ENCODE data around the gene HBQ1.
"Not testable (repeated sequence)": the region's sequence is repeated elsewhere in the genome, so short reads cannot be mapped to it uniquely, and the experiment has no call there.

HBQ1 gene

GRCh38 chr16:200388-200787, 20.1 kb downstream of the HBQ1 start:
- no peak overlapping the region for H3K27ac ChIP-seq (ENCODE audit: low read depth, low read length)
- H3K4me1 ChIP-seq (ENCODE audit: control insufficient read depth in 5 of 5, insufficient read depth in 5 of 5, low read length in 5 of 5), result peaks cover 0 to 2% (median 0%) of the 10 kb centered on the region in 5 donors
- H3K9ac ChIP-seq (ENCODE audit: low read length in 5 of 5), result no peak overlapping the region
- no peaks in the 10 kb centered on the region for H3K9me3 ChIP-seq (ENCODE audit: control insufficient read depth in 5 of 5, low read length in 5 of 5)
- H3K36me3 ChIP-seq (ENCODE audit: control insufficient read depth in 5 of 5, insufficient read depth in 5 of 5, low read length in 5 of 5), result peaks cover 17 to 86% (median 63%) of the 10 kb centered on the region in 5 donors
- H3K4me3 ChIP-seq (ENCODE audit: low read depth in 1 of 5, low read length in 5 of 5), result no peak overlapping the region
- H3K27me3 ChIP-seq (ENCODE audit: control insufficient read depth in 5 of 5, insufficient read depth in 4 of 5, low read length in 5 of 5), result no peaks in the 10 kb centered on the region

GRCh38 chr16:203246-203645, 23.0 kb downstream of the HBQ1 start:
- Histone ChIP-seq H3K27ac (ENCODE audit: low read depth, low read length) (no peak overlapping the region), H3K27me3 (ENCODE audit: control insufficient read depth in 5 of 5, insufficient read depth in 4 of 5, low read length in 5 of 5) (no peaks in the 10 kb centered on the region), H3K9ac (ENCODE audit: low read length in 5 of 5) (no peak overlapping the region), H3K4me3 (ENCODE audit: low read depth in 1 of 5, low read length in 5 of 5) (no peak overlapping the region), H3K9me3 (ENCODE audit: control insufficient read depth in 5 of 5, low read length in 5 of 5) (no peaks in the 10 kb centered on the region), H3K4me1 (ENCODE audit: control insufficient read depth in 5 of 5, insufficient read depth in 5 of 5, low read length in 5 of 5) (no peaks in the 10 kb centered on the region), H3K36me3 (ENCODE audit: control insufficient read depth in 5 of 5, insufficient read depth in 5 of 5, low read length in 5 of 5) (peaks cover 29 to 85% (median 66%) of the 10 kb centered on the region in 5 donors)

- H3K36me3 ChIP-seq (ENCODE audit: control insufficient read depth in 5 of 5, insufficient read depth in 5 of 5, low read length in 5 of 5), result peaks cover 32 to 85% (median 63%) of the 10 kb centered on the region in 5 donors
- H3K9me3 ChIP-seq (ENCODE audit: control insufficient read depth in 5 of 5, low read length in 5 of 5); H3K4me1 ChIP-seq (ENCODE audit: control insufficient read depth in 5 of 5, insufficient read depth in 5 of 5, low read length in 5 of 5); H3K27ac ChIP-seq (ENCODE audit: low read depth, low read length); H3K9ac ChIP-seq (ENCODE audit: low read length in 5 of 5); H3K27me3 ChIP-seq (ENCODE audit: control insufficient read depth in 5 of 5, insufficient read depth in 4 of 5, low read length in 5 of 5); H3K4me3 ChIP-seq (ENCODE audit: low read depth in 1 of 5, low read length in 5 of 5): not testable (repeated sequence)
Observed at GRCh38 chr16:204046-204445, 23.8 kb downstream of the HBQ1 start.

DNA sequence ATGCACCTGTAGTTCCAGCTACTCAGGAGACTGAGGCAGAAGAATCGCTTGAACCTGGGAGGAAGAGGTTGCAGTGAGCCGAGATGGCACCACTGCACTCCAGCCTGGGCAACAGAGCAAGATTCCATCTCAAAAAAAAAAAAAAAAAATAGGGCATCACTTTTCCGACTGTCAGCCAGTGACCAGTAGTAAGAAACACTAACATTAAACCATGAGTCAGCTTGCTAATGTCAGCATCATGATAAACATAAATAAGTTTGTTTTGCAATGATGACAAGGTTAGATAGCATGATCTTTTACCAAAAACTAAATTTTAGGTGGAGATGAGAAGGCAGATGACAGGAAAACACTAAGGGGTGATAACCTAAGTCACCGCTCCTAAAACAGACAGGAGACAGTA, 29.1 kb downstream of the HBQ1 start:
- not testable (repeated sequence) for H3K9me3 ChIP-seq (ENCODE audit: control insufficient read depth in 5 of 5, low read length in 5 of 5); H3K27me3 ChIP-seq (ENCODE audit: control insufficient read depth in 5 of 5, insufficient read depth in 4 of 5, low read length in 5 of 5); H3K27ac ChIP-seq (ENCODE audit: low read depth, low read length); H3K4me3 ChIP-seq (ENCODE audit: low read depth in 1 of 5, low read length in 5 of 5); H3K9ac ChIP-seq (ENCODE audit: low read length in 5 of 5)
- Histone ChIP-seq H3K36me3 (ENCODE audit: control insufficient read depth in 5 of 5, insufficient read depth in 5 of 5, low read length in 5 of 5) (peaks cover 33 to 97% (median 60%) of the 10 kb centered on the region in 5 donors), H3K4me1 (ENCODE audit: control insufficient read depth in 5 of 5, insufficient read depth in 5 of 5, low read length in 5 of 5) (peaks cover 0 to 16% (median 4%) of the 10 kb centered on the region in 5 donors)

GRCh38 chr16:211631-212180, 31.4 kb downstream of the HBQ1 start:
- not testable (repeated sequence) for H3K27me3 ChIP-seq (ENCODE audit: control insufficient read depth in 5 of 5, insufficient read depth in 4 of 5, low read length in 5 of 5); H3K4me3 ChIP-seq (ENCODE audit: low read depth in 1 of 5, low read length in 5 of 5); H3K9me3 ChIP-seq (ENCODE audit: control insufficient read depth in 5 of 5, low read length in 5 of 5); H3K27ac ChIP-seq (ENCODE audit: low read depth, low read length)
- peaks cover 15 to 96% (median 54%) of the 10 kb centered on the region in 5 donors for H3K36me3 ChIP-seq (ENCODE audit: control insufficient read depth in 5 of 5, insufficient read depth in 5 of 5, low read length in 5 of 5)
- peaks cover 0 to 16% (median 4%) of the 10 kb centered on the region in 5 donors for H3K4me1 ChIP-seq (ENCODE audit: control insufficient read depth in 5 of 5, insufficient read depth in 5 of 5, low read length in 5 of 5)
- peak overlapping the region in 1 of 5 donors; percentile 25 for H3K9ac ChIP-seq (ENCODE audit: low read length in 5 of 5)

- H3K36me3 ChIP-seq (ENCODE audit: control insufficient read depth in 5 of 5, insufficient read depth in 5 of 5, low read length in 5 of 5), result peaks cover 14 to 93% (median 48%) of the 10 kb centered on the region in 5 donors
- no peaks in the 10 kb centered on the region for H3K9me3 ChIP-seq (ENCODE audit: control insufficient read depth in 5 of 5, low read length in 5 of 5)
- H3K4me1 ChIP-seq (ENCODE audit: control insufficient read depth in 5 of 5, insufficient read depth in 5 of 5, low read length in 5 of 5), result peaks cover 0 to 16% (median 4%) of the 10 kb centered on the region in 5 donors
- H3K27ac ChIP-seq (ENCODE audit: low read depth, low read length), result no peak overlapping the region
- H3K27me3 ChIP-seq (ENCODE audit: control insufficient read depth in 5 of 5, insufficient read depth in 4 of 5, low read length in 5 of 5), result no peaks in the 10 kb centered on the region
- no peak overlapping the region for H3K4me3 ChIP-seq (ENCODE audit: low read depth in 1 of 5, low read length in 5 of 5)
- peak overlapping the region in 1 of 5 donors; percentile 58 for H3K9ac ChIP-seq (ENCODE audit: low read length in 5 of 5)
Observed at GRCh38 chr16:212999-213398, 32.7 kb downstream of the HBQ1 start.

DNA sequence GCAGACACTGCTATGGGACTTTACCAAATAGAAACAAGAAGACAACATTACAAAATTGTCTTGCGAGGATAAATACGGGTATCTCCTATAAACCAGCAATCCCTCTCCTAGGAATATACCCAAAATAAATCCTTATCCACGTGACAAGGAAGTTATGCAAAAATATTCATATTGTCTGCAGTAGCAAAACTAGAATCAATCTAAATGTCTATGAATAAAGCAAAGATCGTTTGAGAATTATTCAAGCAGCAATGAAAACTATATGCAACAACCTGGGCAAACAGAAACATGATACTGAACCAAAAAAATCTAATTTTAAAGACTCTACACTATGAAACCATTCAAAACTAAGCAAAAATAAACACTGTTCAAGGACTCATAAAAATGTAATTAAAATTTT, 39.8 kb downstream of the HBQ1 start:
- Histone ChIP-seq H3K4me1 (ENCODE audit: control insufficient read depth in 5 of 5, insufficient read depth in 5 of 5, low read length in 5 of 5) (no peaks in the 10 kb centered on the region), H3K27me3 (ENCODE audit: control insufficient read depth in 5 of 5, insufficient read depth in 4 of 5, low read length in 5 of 5) (no peaks in the 10 kb centered on the region), H3K9me3 (ENCODE audit: control insufficient read depth in 5 of 5, low read length in 5 of 5) (no peaks in the 10 kb centered on the region), H3K4me3 (ENCODE audit: low read depth in 1 of 5, low read length in 5 of 5) (no peak overlapping the region), H3K36me3 (ENCODE audit: control insufficient read depth in 5 of 5, insufficient read depth in 5 of 5, low read length in 5 of 5) (peaks cover 16 to 81% (median 53%) of the 10 kb centered on the region in 5 donors), H3K9ac (ENCODE audit: low read length in 5 of 5) (no peak overlapping the region), H3K27ac (ENCODE audit: low read depth, low read length) (no peak overlapping the region)

DNA sequence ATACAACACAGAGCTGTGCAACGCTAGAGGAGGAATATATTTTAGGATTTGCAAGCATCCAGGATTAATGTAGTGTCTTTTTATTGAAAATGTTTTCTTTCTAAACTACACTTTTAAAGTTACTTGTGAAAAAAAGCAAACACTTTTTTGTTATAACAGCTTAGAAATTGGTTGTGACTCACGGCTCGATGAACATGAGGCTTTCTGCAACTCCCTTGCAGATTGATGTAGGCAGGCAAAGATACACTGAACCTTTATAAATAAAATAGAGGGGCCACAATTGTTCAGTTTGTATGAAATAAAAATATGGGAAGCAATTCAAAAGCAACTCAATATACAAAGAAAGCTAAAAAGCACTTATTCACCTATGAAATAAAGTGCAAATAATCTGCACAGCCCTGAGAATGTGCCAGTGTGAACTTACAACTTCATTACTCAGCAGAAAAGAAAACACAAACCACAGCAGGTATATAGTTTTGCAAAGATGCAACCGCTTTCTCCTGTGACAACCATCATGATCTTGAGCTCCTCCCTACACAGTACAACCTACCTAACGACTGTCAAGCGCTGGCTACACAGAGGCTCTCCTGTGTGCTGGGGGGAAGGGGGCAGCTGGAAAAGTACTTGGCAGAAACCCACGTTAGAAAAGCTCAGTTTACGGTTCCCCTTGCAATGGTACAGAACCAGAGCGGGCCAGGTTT, 48.0 kb downstream of the HBQ1 start:
- Histone ChIP-seq H3K36me3 (ENCODE audit: control insufficient read depth in 5 of 5, insufficient read depth in 5 of 5, low read length in 5 of 5) (peaks cover 14 to 41% (median 27%) of the 10 kb centered on the region in 5 donors), H3K4me3 (ENCODE audit: low read depth in 1 of 5, low read length in 5 of 5) (peak overlapping the region; percentile 74 to 93 (median 85)), H3K4me1 (ENCODE audit: control insufficient read depth in 5 of 5, insufficient read depth in 5 of 5, low read length in 5 of 5) (peaks cover 5 to 25% (median 21%) of the 10 kb centered on the region in 5 donors), H3K27me3 (ENCODE audit: control insufficient read depth in 5 of 5, insufficient read depth in 4 of 5, low read length in 5 of 5) (no peaks in the 10 kb centered on the region), H3K9me3 (ENCODE audit: control insufficient read depth in 5 of 5, low read length in 5 of 5) (no peaks in the 10 kb centered on the region), H3K9ac (ENCODE audit: low read length in 5 of 5) (peak overlapping the region; percentile 81 to 96 (median 93)), H3K27ac (ENCODE audit: low read depth, low read length) (peak overlapping the region; percentile 88)

- peak within 1 kb of the TSS; percentile 88 for H3K27ac ChIP-seq (ENCODE audit: low read depth, low read length)
- no peaks in the 10 kb centered on the region for H3K9me3 ChIP-seq (ENCODE audit: control insufficient read depth in 5 of 5, low read length in 5 of 5)
- H3K9ac ChIP-seq (ENCODE audit: low read length in 5 of 5), result peak within 1 kb of the TSS; percentile 81 to 96 (median 93)
- peaks cover 14 to 33% (median 23%) of the 10 kb centered on the region in 5 donors for H3K36me3 ChIP-seq (ENCODE audit: control insufficient read depth in 5 of 5, insufficient read depth in 5 of 5, low read length in 5 of 5)
- H3K4me1 ChIP-seq (ENCODE audit: control insufficient read depth in 5 of 5, insufficient read depth in 5 of 5, low read length in 5 of 5), result peaks cover 5 to 25% (median 21%) of the 10 kb centered on the region in 5 donors
- H3K4me3 ChIP-seq (ENCODE audit: low read depth in 1 of 5, low read length in 5 of 5), result peak within 1 kb of the TSS; percentile 74 to 93 (median 85)
- no peaks in the 10 kb centered on the region for H3K27me3 ChIP-seq (ENCODE audit: control insufficient read depth in 5 of 5, insufficient read depth in 4 of 5, low read length in 5 of 5)
Observed at GRCh38 chr16:228852-229730, 48.8 kb downstream of the HBQ1 start, which contains the start of gene LUC7L. Gene LUC7L, minus strand, starts transcription at chr16:229449. Its CDS starts 110 bp downstream, at chr16:229339.
